ENCODE measurements around the gene TRAF1. TPM values are rescaled to one million over a fixed set of nuclear protein-coding genes. Genes with fewer than 3 reads are reported as not detected.

Gene TRAF1
- total RNA-seq, 1 experiment from 2014 or later: 18.8 TPM

- H3K9me3 ChIP-seq (ENCODE audit: low read length): no peaks in the 10 kb centered on the region
- no peak overlapping the region for H3K4me2 ChIP-seq (ENCODE audit: low read depth, low read length, poor library complexity, severe bottlenecking)
- no peaks in the 10 kb centered on the region for H3K27me3 ChIP-seq (ENCODE audit: low read length)
- no peaks in the 10 kb centered on the region for H3K79me2 ChIP-seq (ENCODE audit: low read length)
- no peak overlapping the region for H2AFZ ChIP-seq (ENCODE audit: low read length)
- H3K9me2 ChIP-seq (replicated peaks; ENCODE audit: insufficient read depth, low read length): no peaks in the 10 kb centered on the region
- H3K4me1 ChIP-seq (ENCODE audit: low read length): peaks cover 10% of the 10 kb centered on the region
- H3K27ac ChIP-seq (ENCODE audit: low read length): no peak overlapping the region
- H4K20me1 ChIP-seq (ENCODE audit: insufficient read depth, low read depth, low read length): no peaks in the 10 kb centered on the region
- H3K36me3 ChIP-seq (ENCODE audit: insufficient read depth, low read length): peaks cover 50% of the 10 kb centered on the region
- H3K4me3 ChIP-seq (ENCODE audit: low read length): no peak overlapping the region
- no peak for DNase-seq
- no peak overlapping the region for H3K9ac ChIP-seq (ENCODE audit: low read length)
Measured at GRCh38 chr9:120857902-120858301, 68.7 kb downstream of the TRAF1 start.

- Histone ChIP-seq H3K4me1 (ENCODE audit: low read length) (peaks cover 14% of the 10 kb centered on the region), H3K27me3 (ENCODE audit: low read length) (no peaks in the 10 kb centered on the region), H3K4me2 (ENCODE audit: low read depth, low read length, poor library complexity, severe bottlenecking) (no peak overlapping the region), H3K4me3 (ENCODE audit: low read length) (no peak overlapping the region), H3K9me2 (replicated peaks; ENCODE audit: insufficient read depth, low read length) (no peaks in the 10 kb centered on the region), H3K9ac (ENCODE audit: low read length) (no peak overlapping the region), H3K36me3 (ENCODE audit: insufficient read depth, low read length) (peaks cover 54% of the 10 kb centered on the region), H2AFZ (ENCODE audit: low read length) (no peak overlapping the region), H3K27ac (ENCODE audit: low read length) (no peak overlapping the region), H4K20me1 (ENCODE audit: insufficient read depth, low read depth, low read length) (no peaks in the 10 kb centered on the region), H3K9me3 (ENCODE audit: low read length) (no peaks in the 10 kb centered on the region), H3K79me2 (ENCODE audit: low read length) (no peaks in the 10 kb centered on the region)
- DNase-seq: no peak
Measured at GRCh38 chr9:120857481-120857880, 69.1 kb downstream of the TRAF1 start.

DNA sequence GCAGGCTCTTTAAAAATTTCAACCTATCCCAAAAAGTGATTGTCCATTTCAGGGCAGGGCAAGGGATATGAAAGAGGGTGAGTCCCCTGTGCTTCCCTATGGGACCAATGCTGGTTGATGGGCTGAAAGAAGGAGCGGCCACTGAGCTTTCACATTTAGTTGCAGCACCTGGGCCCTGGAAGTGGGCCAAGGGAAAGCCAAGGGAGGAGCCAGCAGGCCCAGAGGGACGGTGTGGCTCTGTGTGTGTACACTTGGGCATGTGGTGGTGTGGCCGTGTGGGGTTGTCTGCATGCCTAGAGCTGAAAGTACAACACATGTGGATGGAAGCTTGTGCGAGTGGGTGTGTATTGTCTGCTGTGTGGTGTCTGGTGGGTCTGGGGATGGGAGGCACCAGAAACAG lies 69.9 kb downstream of the TRAF1 start:
- Histone ChIP-seq H3K9ac (ENCODE audit: low read length) (no peak overlapping the region), H3K27ac (ENCODE audit: low read length) (peak overlapping the region; percentile 31; the same call in 1 of the 2 replicates), H3K9me2 (replicated peaks; ENCODE audit: insufficient read depth, low read length) (no peaks in the 10 kb centered on the region), H4K20me1 (ENCODE audit: insufficient read depth, low read depth, low read length) (no peaks in the 10 kb centered on the region), H2AFZ (ENCODE audit: low read length) (no peak overlapping the region), H3K36me3 (ENCODE audit: insufficient read depth, low read length) (peaks cover 53% of the 10 kb centered on the region), H3K9me3 (ENCODE audit: low read length) (no peaks in the 10 kb centered on the region), H3K79me2 (ENCODE audit: low read length) (no peaks in the 10 kb centered on the region), H3K4me3 (ENCODE audit: low read length) (no peak overlapping the region), H3K4me1 (ENCODE audit: low read length) (peaks cover 22% of the 10 kb centered on the region), H3K4me2 (ENCODE audit: low read depth, low read length, poor library complexity, severe bottlenecking) (no peak overlapping the region), H3K27me3 (ENCODE audit: low read length) (no peaks in the 10 kb centered on the region)
- no peak for DNase-seq

DNA sequence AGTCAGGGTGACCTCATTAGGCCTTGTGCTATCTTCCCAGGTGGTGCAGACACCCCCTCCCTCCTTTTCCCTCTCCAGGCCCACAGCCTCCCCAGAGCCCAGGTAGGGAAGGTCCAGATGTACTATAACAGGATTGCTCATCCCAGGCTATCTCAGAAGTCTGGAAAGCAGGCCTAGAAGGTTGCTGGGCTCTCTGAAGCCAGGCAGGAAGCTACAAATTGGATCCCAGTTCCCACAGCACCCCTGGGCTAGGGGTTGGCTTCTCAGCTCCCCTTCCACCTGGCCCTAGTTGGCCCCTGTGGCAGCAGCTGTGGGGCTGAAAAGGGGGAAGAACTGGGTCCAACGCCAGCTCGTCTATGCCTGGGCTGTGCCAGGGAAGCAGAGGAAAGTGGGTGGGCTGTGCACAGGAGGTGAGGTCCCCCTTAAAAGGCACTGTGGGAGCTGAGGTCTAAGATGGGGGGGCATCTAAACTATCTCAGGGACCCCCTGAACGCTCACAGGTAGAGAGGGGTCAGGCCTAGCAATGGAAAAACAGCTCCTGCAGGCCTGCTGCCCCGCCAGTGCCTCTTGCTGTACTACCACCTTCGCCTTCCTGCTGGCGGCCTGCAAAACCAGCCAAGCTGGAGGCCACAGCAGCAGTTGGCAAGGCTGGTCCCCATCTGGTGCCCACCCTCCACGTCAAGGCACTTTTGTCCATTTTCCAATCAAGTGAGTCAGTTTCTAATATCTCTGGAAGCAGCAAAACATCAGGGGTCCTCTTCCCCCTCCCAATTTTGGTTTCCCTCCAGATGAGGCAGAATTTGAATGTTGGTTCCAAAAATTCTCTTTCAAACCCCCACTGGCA lies 70.5 kb downstream of the TRAF1 start:
- Histone ChIP-seq H3K9me2 (replicated peaks; ENCODE audit: insufficient read depth, low read length) (no peaks in the 10 kb centered on the region), H3K4me3 (ENCODE audit: low read length) (no peak overlapping the region), H3K9ac (ENCODE audit: low read length) (no peak overlapping the region), H3K9me3 (ENCODE audit: low read length) (no peaks in the 10 kb centered on the region), H3K4me2 (ENCODE audit: low read depth, low read length, poor library complexity, severe bottlenecking) (no peak overlapping the region), H3K36me3 (ENCODE audit: insufficient read depth, low read length) (peaks cover 47% of the 10 kb centered on the region), H2AFZ (ENCODE audit: low read length) (no peak overlapping the region), H4K20me1 (ENCODE audit: insufficient read depth, low read depth, low read length) (no peaks in the 10 kb centered on the region), H3K27ac (ENCODE audit: low read length) (peak overlapping the region; percentile 31; the same call in 1 of the 2 replicates), H3K4me1 (ENCODE audit: low read length) (peaks cover 26% of the 10 kb centered on the region), H3K27me3 (ENCODE audit: low read length) (no peaks in the 10 kb centered on the region), H3K79me2 (ENCODE audit: low read length) (no peaks in the 10 kb centered on the region)
- DNase-seq: no peak

DNA sequence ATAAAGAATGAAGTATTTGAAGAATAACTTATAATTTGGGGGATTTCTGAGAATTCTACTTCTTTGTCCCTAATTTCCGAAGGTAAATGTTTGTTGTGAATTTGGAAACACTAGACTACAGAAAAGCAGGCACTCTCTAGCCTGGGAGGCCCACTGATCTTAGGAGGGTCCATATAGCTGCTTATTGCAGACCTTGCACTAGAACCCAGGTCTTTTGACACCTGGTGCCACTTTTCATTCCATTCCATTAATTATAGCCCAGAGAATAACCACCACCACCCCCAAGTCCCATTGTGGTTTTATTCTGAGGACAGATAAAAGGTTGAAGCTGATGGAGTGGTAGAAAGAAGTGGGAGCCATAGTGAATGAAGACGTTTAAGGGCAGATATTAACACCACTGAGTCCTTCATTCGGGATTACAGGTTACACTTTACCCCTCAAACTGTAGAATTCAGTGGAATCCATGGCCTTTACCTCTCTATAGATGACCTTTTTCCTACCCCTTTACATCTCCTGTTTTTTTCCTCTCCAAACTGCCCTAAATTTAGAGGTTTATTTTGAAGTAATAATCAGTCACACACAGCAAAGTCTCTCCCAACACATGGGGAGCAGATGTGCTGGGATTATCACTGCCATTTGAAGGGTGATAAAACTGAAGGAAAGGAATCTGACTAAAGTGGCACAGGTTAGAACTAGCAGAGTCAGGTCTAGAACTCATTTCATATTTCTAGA lies 71.8 kb downstream of the TRAF1 start:
- Histone ChIP-seq H3K9me2 (replicated peaks; ENCODE audit: insufficient read depth, low read length) (no peaks in the 10 kb centered on the region), H3K4me2 (ENCODE audit: low read depth, low read length, poor library complexity, severe bottlenecking) (no peak overlapping the region), H4K20me1 (ENCODE audit: insufficient read depth, low read depth, low read length) (no peaks in the 10 kb centered on the region), H3K4me3 (ENCODE audit: low read length) (no peak overlapping the region), H3K36me3 (ENCODE audit: insufficient read depth, low read length) (peaks cover 39% of the 10 kb centered on the region), H3K27me3 (ENCODE audit: low read length) (no peaks in the 10 kb centered on the region), H2AFZ (ENCODE audit: low read length) (no peak overlapping the region), H3K27ac (ENCODE audit: low read length) (peak overlapping the region; percentile 19; the same call in 1 of the 2 replicates), H3K4me1 (ENCODE audit: low read length) (peaks cover 38% of the 10 kb centered on the region), H3K9me3 (ENCODE audit: low read length) (no peaks in the 10 kb centered on the region), H3K9ac (ENCODE audit: low read length) (no peak overlapping the region), H3K79me2 (ENCODE audit: low read length) (no peaks in the 10 kb centered on the region)
- DNase-seq: no peak

DNA sequence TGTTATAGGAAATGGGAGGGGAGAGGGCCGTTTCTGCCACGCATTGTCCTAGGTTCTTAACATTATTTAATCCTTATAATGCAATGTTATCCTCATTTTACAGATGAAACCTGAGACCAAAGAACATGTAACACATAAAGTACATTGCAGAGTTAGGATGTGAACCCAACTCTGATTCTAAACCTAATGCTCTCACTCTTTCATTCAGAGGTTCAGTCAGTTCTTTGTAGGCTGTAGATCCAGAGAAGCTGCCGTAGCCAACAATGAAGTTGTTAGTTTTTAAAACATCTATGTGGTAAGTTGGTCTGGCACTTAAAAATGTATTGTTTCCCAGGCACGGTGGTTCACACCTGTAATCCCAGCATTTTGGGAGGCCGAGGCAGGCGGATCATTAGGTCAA lies 73.4 kb downstream of the TRAF1 start:
- DNase-seq: no peak
- Histone ChIP-seq H3K27ac (ENCODE audit: low read length) (peak overlapping the region; percentile 5; the same call in 1 of the 2 replicates), H3K4me1 (ENCODE audit: low read length) (peaks cover 53% of the 10 kb centered on the region), H3K4me3 (ENCODE audit: low read length) (no peak overlapping the region), H4K20me1 (ENCODE audit: insufficient read depth, low read depth, low read length) (no peaks in the 10 kb centered on the region), H2AFZ (ENCODE audit: low read length) (no peak overlapping the region), H3K4me2 (ENCODE audit: low read depth, low read length, poor library complexity, severe bottlenecking) (no peak overlapping the region), H3K9ac (ENCODE audit: low read length) (no peak overlapping the region), H3K79me2 (ENCODE audit: low read length) (no peaks in the 10 kb centered on the region), H3K27me3 (ENCODE audit: low read length) (no peaks in the 10 kb centered on the region), H3K36me3 (ENCODE audit: insufficient read depth, low read length) (peaks cover 35% of the 10 kb centered on the region), H3K9me3 (ENCODE audit: low read length) (no peaks in the 10 kb centered on the region), H3K9me2 (replicated peaks; ENCODE audit: insufficient read depth, low read length) (no peaks in the 10 kb centered on the region)

Other genes starting within 250 kb of the TRAF1 start
- gene MEGF9, start 212.3 kb downstream of the TRAF1 start, total RNA-seq (2014; rRNA removed; shearing (Covaris generic); ENCODE audit: low replicate concordance): 55.4 and 86.6 TPM in 2 replicates
- 40.8 and 42.0 TPM in 2 replicates for gene FBXW2, start 133.4 kb downstream of the TRAF1 start, total RNA-seq (2014; rRNA removed; shearing (Covaris generic); ENCODE audit: low replicate concordance)
- gene PSMD5, start 83.9 kb downstream of the TRAF1 start, total RNA-seq (2014; rRNA removed; shearing (Covaris generic); ENCODE audit: low replicate concordance): 14.4 and 26.1 TPM in 2 replicates
- gene PHF19, start 49.6 kb downstream of the TRAF1 start, total RNA-seq (2014; rRNA removed; shearing (Covaris generic); ENCODE audit: low replicate concordance): 34.8 and 76.9 TPM in 2 replicates
- 6.2 and 10.2 TPM in 2 replicates for gene C5, start 123.5 kb upstream of the TRAF1 start, total RNA-seq (2014; rRNA removed; shearing (Covaris generic); ENCODE audit: low replicate concordance)
- 81.7 and 94.6 TPM in 2 replicates for gene CNTRL, start 148.2 kb upstream of the TRAF1 start, total RNA-seq (2014; rRNA removed; shearing (Covaris generic); ENCODE audit: low replicate concordance)

Measured in Karpas-422 (cell line).